ENCODE results near the gene NEUROD4. TPM values are rescaled to one million over a fixed set of nuclear protein-coding genes. Genes with fewer than 3 reads are reported as not detected.

NEUROD4 gene
- total RNA-seq, 4 donors from 2014 or later: not detected

DNA sequence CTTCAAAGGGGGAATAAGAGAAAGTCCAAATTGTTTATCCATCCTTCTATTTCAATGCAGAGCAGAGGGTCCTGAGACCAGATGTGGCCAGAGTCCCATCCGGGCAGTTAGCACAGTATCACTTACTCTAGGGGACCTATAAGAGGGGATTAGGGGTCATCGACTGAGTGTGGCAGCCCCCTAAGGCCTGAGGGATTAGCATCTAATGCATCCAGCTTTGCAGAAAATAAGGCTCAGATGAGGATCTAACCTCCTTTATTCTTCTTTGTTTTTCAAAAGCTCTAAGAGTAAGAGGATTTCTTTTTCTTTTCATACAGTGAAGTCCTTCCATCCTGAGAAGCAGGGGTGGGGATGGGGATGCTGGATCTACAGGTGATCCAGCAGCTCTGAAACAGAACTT, 43.5 kb downstream of the NEUROD4 start:
- TF ChIP-seq, protein P1, sequence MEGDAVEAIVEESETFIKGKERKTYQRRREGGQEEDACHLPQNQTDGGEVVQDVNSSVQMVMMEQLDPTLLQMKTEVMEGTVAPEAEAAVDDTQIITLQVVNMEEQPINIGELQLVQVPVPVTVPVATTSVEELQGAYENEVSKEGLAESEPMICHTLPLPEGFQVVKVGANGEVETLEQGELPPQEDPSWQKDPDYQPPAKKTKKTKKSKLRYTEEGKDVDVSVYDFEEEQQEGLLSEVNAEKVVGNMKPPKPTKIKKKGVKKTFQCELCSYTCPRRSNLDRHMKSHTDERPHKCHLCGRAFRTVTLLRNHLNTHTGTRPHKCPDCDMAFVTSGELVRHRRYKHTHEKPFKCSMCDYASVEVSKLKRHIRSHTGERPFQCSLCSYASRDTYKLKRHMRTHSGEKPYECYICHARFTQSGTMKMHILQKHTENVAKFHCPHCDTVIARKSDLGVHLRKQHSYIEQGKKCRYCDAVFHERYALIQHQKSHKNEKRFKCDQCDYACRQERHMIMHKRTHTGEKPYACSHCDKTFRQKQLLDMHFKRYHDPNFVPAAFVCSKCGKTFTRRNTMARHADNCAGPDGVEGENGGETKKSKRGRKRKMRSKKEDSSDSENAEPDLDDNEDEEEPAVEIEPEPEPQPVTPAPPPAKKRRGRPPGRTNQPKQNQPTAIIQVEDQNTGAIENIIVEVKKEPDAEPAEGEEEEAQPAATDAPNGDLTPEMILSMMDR (IDR thresholded peaks at IDR 0.05; ENCODE audit: low read depth): no peak

DNA sequence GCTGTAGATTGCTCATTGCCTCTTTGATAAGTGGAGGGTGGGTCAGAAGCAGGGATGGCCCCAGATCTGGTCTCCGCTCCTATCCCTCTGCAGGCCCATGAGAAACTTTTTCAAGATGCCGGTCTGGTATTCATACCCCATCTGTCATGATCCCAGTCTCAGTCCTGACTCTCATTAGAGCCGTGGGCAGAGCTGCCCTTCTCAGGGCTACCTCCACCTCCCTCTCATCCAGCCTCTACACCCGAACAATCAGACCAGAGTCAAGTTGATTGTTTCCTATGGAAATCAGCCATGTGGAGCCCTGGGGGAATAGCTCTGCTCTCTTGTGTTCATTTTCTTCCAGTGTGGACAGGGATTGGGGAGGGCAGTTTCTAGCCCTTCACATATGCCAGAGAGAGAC, 45.8 kb downstream of the NEUROD4 start:
- TF ChIP-seq, protein P1 (IDR thresholded peaks at IDR 0.05; ENCODE audit: low read depth): no peak

DNA sequence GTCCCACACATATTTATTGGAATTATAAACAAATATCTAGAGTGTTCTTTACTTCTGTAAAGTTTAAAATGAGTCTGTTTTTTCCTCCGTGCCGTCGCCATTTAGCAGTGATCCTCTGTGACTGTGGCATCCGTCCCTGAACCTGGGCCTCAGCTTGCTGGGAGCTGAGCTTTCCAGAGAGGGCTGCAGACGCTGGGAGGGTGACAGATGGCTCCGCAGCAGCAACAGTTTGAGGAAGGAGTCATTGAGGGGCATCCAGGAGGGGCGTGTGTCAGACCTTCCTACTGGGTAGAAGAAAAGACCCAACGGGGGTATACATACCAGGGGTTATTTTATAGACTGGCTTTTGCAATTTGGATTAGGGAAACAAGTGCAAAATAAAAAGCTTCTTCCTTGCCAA, 47.9 kb downstream of the NEUROD4 start:
- TF ChIP-seq, protein P1 (IDR thresholded peaks at IDR 0.05; ENCODE audit: low read depth): no peak

DNA sequence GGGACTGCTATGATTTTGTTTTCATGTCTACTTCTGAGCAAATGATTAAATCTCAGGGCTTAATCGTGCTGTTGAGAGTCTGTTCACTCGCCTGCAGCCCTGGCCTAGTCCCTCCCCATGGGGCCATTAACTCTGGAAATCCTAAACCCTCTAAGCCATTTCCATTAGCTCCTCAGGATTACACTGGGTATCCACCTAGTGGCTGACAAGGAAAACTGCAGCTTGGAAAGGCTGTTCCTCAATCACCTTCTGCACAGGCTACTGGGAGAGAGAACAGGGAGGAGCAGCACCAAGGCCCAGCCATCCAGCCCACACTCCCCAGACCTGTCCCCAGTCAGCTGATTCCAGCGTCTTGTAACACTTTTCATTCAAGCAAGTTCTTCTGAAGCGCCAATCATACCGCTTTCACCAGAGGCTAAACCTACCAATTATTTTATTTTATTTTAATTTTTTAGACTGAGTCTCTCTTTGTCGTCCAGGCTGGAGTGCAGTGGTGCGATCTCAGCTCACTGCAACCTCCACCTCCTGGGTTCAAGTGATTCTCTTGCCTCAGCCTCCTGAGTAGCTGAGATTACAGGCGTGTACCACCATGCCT, 48.7 kb downstream of the NEUROD4 start:
- TF ChIP-seq, protein P1 (IDR thresholded peaks at IDR 0.05; ENCODE audit: low read depth): no peak

DNA sequence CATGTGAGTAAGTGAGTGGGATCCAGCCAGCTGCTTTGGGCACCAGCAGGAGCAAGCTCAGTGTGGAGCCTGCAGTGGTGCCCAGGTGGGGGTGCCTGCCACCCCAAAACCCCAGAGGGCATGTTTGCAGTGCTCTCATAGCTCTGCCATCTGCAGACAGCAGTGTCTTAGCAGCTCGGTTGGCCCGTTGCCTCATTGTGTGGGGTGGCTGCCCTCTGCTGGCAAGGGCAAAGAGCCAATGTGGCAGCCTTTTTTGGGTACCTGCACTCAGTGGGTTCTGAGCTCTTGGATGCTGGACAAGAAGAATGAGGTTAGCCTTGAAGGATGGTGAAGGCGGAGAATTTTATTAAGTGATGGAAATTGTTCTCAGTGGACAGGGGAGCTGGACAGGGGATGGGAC, 52.3 kb downstream of the NEUROD4 start:
- TF ChIP-seq, protein P1 (IDR thresholded peaks at IDR 0.05; ENCODE audit: low read depth): no peak

DNA sequence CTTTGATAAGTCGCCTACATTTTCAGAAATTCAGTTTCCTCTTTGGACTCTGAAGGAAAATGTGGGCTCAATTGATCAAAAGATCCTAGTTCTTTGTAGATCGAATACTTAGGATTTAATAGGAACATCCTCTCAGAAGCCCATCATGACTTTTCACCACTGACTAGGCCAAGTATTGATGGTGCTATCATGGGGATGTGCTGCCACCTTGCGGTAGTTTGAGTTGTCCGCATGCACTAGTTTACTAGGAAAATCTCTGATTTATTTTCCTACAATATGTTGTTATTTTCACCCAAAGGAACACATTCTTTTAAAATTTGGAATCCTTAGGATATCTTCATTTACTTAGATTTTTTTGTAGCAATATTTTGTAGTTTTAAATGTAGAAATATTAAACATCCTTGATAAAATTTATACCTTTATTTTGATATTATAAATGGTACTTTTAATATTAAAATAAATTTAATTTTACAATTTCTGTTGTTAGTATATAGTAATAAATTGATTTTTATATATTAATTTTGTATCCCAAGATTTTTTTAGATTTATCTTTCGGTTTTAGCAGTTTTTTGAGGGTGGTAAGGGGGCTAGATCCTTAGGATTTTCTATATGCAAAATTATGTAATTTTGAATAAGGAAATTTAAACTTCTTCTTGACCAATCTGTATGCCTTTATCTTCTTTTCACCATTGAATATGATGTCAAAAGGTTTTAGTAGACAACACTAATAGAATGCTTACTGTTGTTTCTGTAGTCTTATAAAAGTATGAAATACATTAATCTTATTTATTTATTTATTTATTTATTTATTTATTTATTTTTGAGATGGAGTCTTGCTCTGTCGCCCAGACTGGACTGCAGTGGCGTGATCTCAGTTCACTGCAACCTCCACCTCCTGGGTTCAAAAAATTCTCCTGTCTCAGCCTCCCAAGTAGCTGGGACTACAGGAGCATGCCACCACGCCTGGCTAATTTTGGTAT, 53.6 kb downstream of the NEUROD4 start:
- TF ChIP-seq, protein P1 (IDR thresholded peaks at IDR 0.05; ENCODE audit: low read depth): no peak

DNA sequence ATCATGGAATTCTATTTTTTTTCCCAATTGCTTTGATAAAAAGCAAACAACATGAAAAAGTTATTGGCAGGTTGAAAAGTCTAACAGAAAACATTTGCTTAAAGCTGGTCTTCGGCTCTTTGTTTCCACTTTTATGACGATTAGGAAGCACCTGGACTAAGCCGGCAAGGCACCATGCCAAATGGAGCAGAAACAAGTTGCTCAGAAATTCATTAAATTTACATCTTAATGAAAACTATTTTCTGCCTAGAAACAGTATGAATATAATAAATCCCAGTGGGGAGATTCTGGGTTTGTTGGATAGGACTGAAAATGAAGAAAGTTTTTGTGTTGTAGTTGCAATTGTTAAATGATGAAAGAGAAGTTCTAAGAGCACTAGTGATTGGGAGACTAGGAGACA, 55.0 kb downstream of the NEUROD4 start:
- TF ChIP-seq, protein P1 (IDR thresholded peaks at IDR 0.05; ENCODE audit: low read depth): no peak
